NCI-H82 (cell line): ENCODE data around the gene GPR27.

Source experiments
- DNase-seq: peaks from one replicate; lab custom pipeline; 2025; lab: John Stamatoyannopoulos, UW

The GPR27 gene

GRCh38 chr3:71785532-71786216 is 32.0 kb downstream of the GPR27 start:
- no peak for DNase-seq

GRCh38 chr3:71786217-71786549 is 32.5 kb downstream of the GPR27 start:
- no peak for DNase-seq

GRCh38 chr3:71786551-71786950 is 32.9 kb downstream of the GPR27 start:
- DNase-seq = no peak

- DNase-seq = no peak
These were observed 34.3 kb downstream of the GPR27 start for GRCh38 chr3:71787851-71788405.

- DNase-seq = no peak
These were observed 36.3 kb downstream of the GPR27 start for GRCh38 chr3:71789922-71790321.

GRCh38 chr3:71791634-71792033 is 38.0 kb downstream of the GPR27 start:
- DNase-seq = no peak

GRCh38 chr3:71796290-71796689 is 42.6 kb downstream of the GPR27 start:
- no peak for DNase-seq

- DNase-seq = no peak
These were observed 43.8 kb downstream of the GPR27 start for GRCh38 chr3:71797455-71797854.

GRCh38 chr3:71800023-71800422 is 46.4 kb downstream of the GPR27 start:
- no peak for DNase-seq

- DNase-seq = no peak
These were observed 48.3 kb downstream of the GPR27 start for GRCh38 chr3:71801986-71802385.

- no peak for DNase-seq
These were observed 49.6 kb downstream of the GPR27 start for GRCh38 chr3:71803248-71803647.

- DNase-seq = peak; percentile 7
These were observed 51.5 kb downstream of the GPR27 start for GRCh38 chr3:71805199-71805598.

GRCh38 chr3:71805691-71806090 is 52.0 kb downstream of the GPR27 start:
- no peak for DNase-seq
